ENCODE data around the gene CXCL5. TPM values are rescaled to one million over a fixed set of nuclear protein-coding genes. Genes with fewer than 3 reads are reported as not detected.

CXCL5 gene
- polyA plus RNA-seq, 1 of the 3 experiments (the other 2 are of a cell fraction): 0.02 TPM

DNA sequence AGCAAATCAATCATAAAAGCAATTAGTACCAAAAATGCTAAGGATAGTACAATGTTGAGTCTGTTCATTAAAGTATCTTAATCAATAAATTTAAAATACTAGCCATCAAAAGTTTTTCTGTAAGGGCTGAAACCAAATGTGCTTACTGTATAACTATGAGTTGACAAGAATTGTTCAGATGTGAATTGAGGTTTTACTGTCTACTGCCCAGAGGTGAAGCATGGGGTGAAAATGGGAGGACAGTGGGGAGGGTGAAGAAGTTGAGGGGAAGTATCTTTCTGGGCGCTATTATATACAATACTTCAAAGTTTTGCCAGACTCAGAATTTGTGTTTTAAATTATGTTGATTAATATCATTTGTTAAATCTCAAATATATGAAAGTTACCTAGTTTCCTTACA is 6.4 kb downstream of the CXCL5 start:
- no peaks in the 10 kb centered on the region for H3F3A ChIP-seq (replicated peaks; ENCODE audit: insufficient read depth)
- TF ChIP-seq RCOR1 (IDR thresholded peaks at IDR 0.05; ENCODE audit: low read length) (no peak), TAF1 (IDR thresholded peaks at IDR 0.05; ENCODE audit: borderline replicate concordance, low read depth, low read length) (no peak)
- ChIA-PET CTCF (no interaction called here), POLR2A (no interaction called here)
- H3K4me1 ChIP-seq (ENCODE audit: control insufficient read depth in 1 of 2, insufficient read depth in 2 of 2, low read depth in 1 of 2, low read length in 1 of 2): no peaks in the 10 kb centered on the region
- H3K9me3 ChIP-seq: no peaks in the 10 kb centered on the region
- no peak overlapping the region for H3K4me3 ChIP-seq (ENCODE audit: low read depth in 2 of 2, low read length in 1 of 2)
- H3K27me3 ChIP-seq (ENCODE audit: insufficient read depth): peaks cover 24% of the 10 kb centered on the region; the same call in 1 of the 2 replicates
- DNase-seq: no peak
- no peaks in the 10 kb centered on the region for H4K20me1 ChIP-seq (ENCODE audit: insufficient read depth)
- H3K9me2 ChIP-seq: no peaks in the 10 kb centered on the region
- no peak overlapping the region for H2AFZ ChIP-seq (ENCODE audit: low read depth)
- no peak overlapping the region for H3K4me2 ChIP-seq
- H3K27ac ChIP-seq (ENCODE audit: low read depth in 2 of 2, low read length in 1 of 2): no peak overlapping the region
- no peak overlapping the region for H3K9ac ChIP-seq
- no peaks in the 10 kb centered on the region for H3K36me3 ChIP-seq (replicated peaks in 1 of 2; ENCODE audit: control insufficient read depth in 1 of 2, insufficient read depth in 2 of 2, low read length in 1 of 2)
- WGBS (ENCODE audit: low lambda C conversion rate): 0% methylated on average over 1 of the region's 1 CpG
- H3K79me2 ChIP-seq (ENCODE audit: insufficient read depth): no peaks in the 10 kb centered on the region

- Histone ChIP-seq H3K79me2 (ENCODE audit: insufficient read depth) (no peaks in the 10 kb centered on the region), H2AFZ (ENCODE audit: low read depth) (no peak overlapping the region), H3K27ac (ENCODE audit: low read depth in 2 of 2, low read length in 1 of 2) (no peak overlapping the region), H3K36me3 (replicated peaks in 1 of 2; ENCODE audit: control insufficient read depth in 1 of 2, insufficient read depth in 2 of 2, low read length in 1 of 2) (no peaks in the 10 kb centered on the region), H4K20me1 (ENCODE audit: insufficient read depth) (no peaks in the 10 kb centered on the region), H3K9me3 (no peaks in the 10 kb centered on the region), H3K9me2 (no peaks in the 10 kb centered on the region), H3K4me3 (ENCODE audit: low read depth in 2 of 2, low read length in 1 of 2) (no peak overlapping the region), H3K4me1 (ENCODE audit: control insufficient read depth in 1 of 2, insufficient read depth in 2 of 2, low read depth in 1 of 2, low read length in 1 of 2) (no peaks in the 10 kb centered on the region), H3K27me3 (ENCODE audit: insufficient read depth) (peaks cover 21% of the 10 kb centered on the region; the same call in 1 of the 2 replicates), H3K9ac (no peak overlapping the region), H3F3A (replicated peaks; ENCODE audit: insufficient read depth) (no peaks in the 10 kb centered on the region), H3K4me2 (no peak overlapping the region)
- ChIA-PET CTCF (no interaction called here), POLR2A (no interaction called here)
- 16% methylated on average over 1 of the region's 1 CpG for WGBS (ENCODE audit: low lambda C conversion rate)
- no peak for DNase-seq
- TF ChIP-seq IRF3 (IDR thresholded peaks at IDR 0.05; ENCODE audit: low read depth, low read length) (no peak), FOSL2 (IDR thresholded peaks at IDR 0.05; ENCODE audit: borderline replicate concordance, low read depth) (no peak), CHD2 (IDR thresholded peaks at IDR 0.05; ENCODE audit: low read length, partially characterized antibody) (no peak), GATA2 (CRISPR knock-in tag; IDR thresholded peaks at IDR 0.05) (no peak), REST (IDR thresholded peaks at IDR 0.05; ENCODE audit: low read depth, low read length) (no peak), FOXJ3 (CRISPR knock-in tag; IDR thresholded peaks at IDR 0.05) (no peak), TCF12 (IDR thresholded peaks at IDR 0.05) (no peak), PBX3 (IDR thresholded peaks at IDR 0.05) (no peak), NFIC (IDR thresholded peaks at IDR 0.05; ENCODE audit: borderline replicate concordance) (no peak), MEF2A (IDR thresholded peaks at IDR 0.05; ENCODE audit: borderline replicate concordance, low read depth) (no peak)
- TF ChIP-seq, protein P1, sequence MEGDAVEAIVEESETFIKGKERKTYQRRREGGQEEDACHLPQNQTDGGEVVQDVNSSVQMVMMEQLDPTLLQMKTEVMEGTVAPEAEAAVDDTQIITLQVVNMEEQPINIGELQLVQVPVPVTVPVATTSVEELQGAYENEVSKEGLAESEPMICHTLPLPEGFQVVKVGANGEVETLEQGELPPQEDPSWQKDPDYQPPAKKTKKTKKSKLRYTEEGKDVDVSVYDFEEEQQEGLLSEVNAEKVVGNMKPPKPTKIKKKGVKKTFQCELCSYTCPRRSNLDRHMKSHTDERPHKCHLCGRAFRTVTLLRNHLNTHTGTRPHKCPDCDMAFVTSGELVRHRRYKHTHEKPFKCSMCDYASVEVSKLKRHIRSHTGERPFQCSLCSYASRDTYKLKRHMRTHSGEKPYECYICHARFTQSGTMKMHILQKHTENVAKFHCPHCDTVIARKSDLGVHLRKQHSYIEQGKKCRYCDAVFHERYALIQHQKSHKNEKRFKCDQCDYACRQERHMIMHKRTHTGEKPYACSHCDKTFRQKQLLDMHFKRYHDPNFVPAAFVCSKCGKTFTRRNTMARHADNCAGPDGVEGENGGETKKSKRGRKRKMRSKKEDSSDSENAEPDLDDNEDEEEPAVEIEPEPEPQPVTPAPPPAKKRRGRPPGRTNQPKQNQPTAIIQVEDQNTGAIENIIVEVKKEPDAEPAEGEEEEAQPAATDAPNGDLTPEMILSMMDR (IDR thresholded peaks at IDR 0.05): no peak
- TF ChIP-seq, protein P2, sequence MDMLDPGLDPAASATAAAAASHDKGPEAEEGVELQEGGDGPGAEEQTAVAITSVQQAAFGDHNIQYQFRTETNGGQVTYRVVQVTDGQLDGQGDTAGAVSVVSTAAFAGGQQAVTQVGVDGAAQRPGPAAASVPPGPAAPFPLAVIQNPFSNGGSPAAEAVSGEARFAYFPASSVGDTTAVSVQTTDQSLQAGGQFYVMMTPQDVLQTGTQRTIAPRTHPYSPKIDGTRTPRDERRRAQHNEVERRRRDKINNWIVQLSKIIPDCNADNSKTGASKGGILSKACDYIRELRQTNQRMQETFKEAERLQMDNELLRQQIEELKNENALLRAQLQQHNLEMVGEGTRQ (IDR thresholded peaks at IDR 0.05; ENCODE audit: borderline replicate concordance, low read depth, low read length): no peak
Measured at GRCh38 chr4:73991742-73992000, 6.8 kb downstream of the CXCL5 start.

Measured in SK-N-SH (cell line).